OCI-LY1 (cell line): Measurements from ENCODE around the gene RASSF6.

Experiments used
- H2AFZ ChIP-seq: fragments of 200-600 bp; sonication (generic), shearing (Covaris generic); 2 replicates; pipeline ENCODE4 v1.6.0; 2014; ENCODE audit warnings: antibody characterized with exemption, mild to moderate bottlenecking, low read length
- H3F3A ChIP-seq: fragments of 200-600 bp; sonication (generic), shearing (Covaris generic); 2 replicates; pipeline ENCODE4 v1.6.0; 2014; ENCODE audit warnings: mild to moderate bottlenecking, antibody characterized with exemption, low read length, moderate library complexity; ENCODE audit not compliant: insufficient read depth
- H3K27ac ChIP-seq: fragments of 200-600 bp; sonication (generic); 2 replicates; pipeline ENCODE4 v1.5.1; 2014; ENCODE audit warnings: low read length, mixed run types, mild to moderate bottlenecking, low read depth; ENCODE audit not compliant: poor library complexity, severe bottlenecking
- H3K27me3 ChIP-seq: fragments of 200-600 bp; sonication (generic); 2 replicates; pipeline ENCODE4 v1.6.0; 2014; ENCODE audit warnings: antibody characterized with exemption, mild to moderate bottlenecking, low read length, moderate library complexity; ENCODE audit not compliant: insufficient read depth
- H3K36me3 ChIP-seq: fragments of 200-600 bp; sonication (generic); 2 replicates; pipeline ENCODE4 v1.6.1; 2014; ENCODE audit warnings: mild to moderate bottlenecking, antibody characterized with exemption, low read length, moderate library complexity, mixed read lengths; ENCODE audit not compliant: insufficient read depth
- H3K4me1 ChIP-seq: fragments of 200-600 bp; sonication (generic); 2 replicates; pipeline ENCODE4 v1.5.1; 2014; ENCODE audit warnings: mild to moderate bottlenecking, low read length, moderate library complexity; ENCODE audit not compliant: insufficient read depth, severe bottlenecking
- H3K4me2 ChIP-seq: fragments of 200-600 bp; sonication (generic), shearing (Covaris generic); 2 replicates; pipeline ENCODE4 v1.6.1; 2014; ENCODE audit warnings: low read length
- H3K4me3 ChIP-seq: fragments of 200-600 bp; sonication (generic); 2 replicates; pipeline ENCODE4 v1.5.1; 2014; ENCODE audit warnings: low read length, low read depth, mild to moderate bottlenecking, mixed read lengths; ENCODE audit not compliant: poor library complexity, severe bottlenecking
- H3K79me2 ChIP-seq: fragments of 200-600 bp; shearing (Covaris generic); 2 replicates; pipeline ENCODE4 v1.6.1; 2016; ENCODE audit warnings: mixed run types, low read length, mixed read lengths; ENCODE audit not compliant: insufficient read depth
- H3K9ac ChIP-seq: fragments of 200-600 bp; sonication (generic), shearing (Covaris generic); 2 replicates; pipeline ENCODE4 v1.6.1; 2014; ENCODE audit warnings: mild to moderate bottlenecking, low read length, mixed read lengths
- H3K9me2 ChIP-seq: fragments of 200-600 bp; sonication (generic), shearing (Covaris generic); 2 replicates; pipeline ENCODE4 v1.6.1; 2014; ENCODE audit warnings: low read depth, mild to moderate bottlenecking, low read length, mixed read lengths
- H3K9me3 ChIP-seq: fragments of 200-600 bp; shearing (Covaris generic); 2 replicates; pipeline ENCODE4 v1.6.1; 2014; ENCODE audit warnings: low read length, mixed read lengths
- H4K20me1 ChIP-seq: fragments of 200-600 bp; sonication (generic), shearing (Covaris generic); 2 replicates; pipeline ENCODE4 v1.6.0; 2016; ENCODE audit warnings: mild to moderate bottlenecking, low read length; ENCODE audit not compliant: insufficient read depth
- CTCF ChIP-seq: fragments of 200-600 bp; sonication (generic), shearing (Covaris generic); IDR thresholded peaks from 2 replicates; pipeline ENCODE4 v1.5.1; 2017; ENCODE audit warnings: mild to moderate bottlenecking, antibody characterized with exemption, low read length, moderate library complexity, mixed read lengths
- EZH2 ChIP-seq: fragments of 200-600 bp; sonication (generic), shearing (Covaris generic); IDR thresholded peaks from 2 replicates; pipeline ENCODE4 v1.8.0; 2017; ENCODE audit warnings: borderline replicate concordance, mixed run types, mild to moderate bottlenecking, antibody characterized with exemption, low read length, moderate library complexity, mixed read lengths

Gene RASSF6

GRCh38 chr4:73620115-73620792 is at the start of gene RASSF6:
Gene RASSF6, minus strand, starts transcription at chr4:73620436. Its CDS starts 8,641 bp downstream, at chr4:73611795.
- Histone ChIP-seq H3K9me3 (no peaks in the 10 kb centered on the region), H3K9ac (peak within 1 kb of the TSS; percentile 78), H3K27me3 (no peaks in the 10 kb centered on the region), H3F3A (no peaks in the 10 kb centered on the region), H3K4me3 (peak within 1 kb of the TSS; percentile 77), H3K4me1 (peaks cover 66% of the 10 kb centered on the region), H3K36me3 (peaks cover 27% of the 10 kb centered on the region), H3K9me2 (no peaks in the 10 kb centered on the region), H3K27ac (peak within 1 kb of the TSS; percentile 100), H3K79me2 (peaks cover 55% of the 10 kb centered on the region), H3K4me2 (peak within 1 kb of the TSS; percentile 68), H2AFZ (no peak within 1 kb of the TSS), H4K20me1 (no peaks in the 10 kb centered on the region)
- TF ChIP-seq EZH2 (no peak), CTCF (0 out of 2 replicates have a peak, but pooled peaks have one; percentile 7)

- no peaks in the 10 kb centered on the region for H3K27me3 ChIP-seq
- no peak overlapping the region for H3K27ac ChIP-seq
Measured at GRCh38 chr4:73669410-73670183, 49.4 kb upstream of the RASSF6 start.

GRCh38 chr4:73668782-73669201 is 48.6 kb upstream of the RASSF6 start:
- H3K36me3 ChIP-seq, result no peaks in the 10 kb centered on the region
- peaks cover 32% of the 10 kb centered on the region for H3K4me1 ChIP-seq
- no peak overlapping the region for H3K9ac ChIP-seq
- TF ChIP-seq CTCF, result no peak
- no peaks in the 10 kb centered on the region for H3K27me3 ChIP-seq
- no peak overlapping the region for H3K4me3 ChIP-seq
- H3K27ac ChIP-seq, result no peak overlapping the region
- no peaks in the 10 kb centered on the region for H4K20me1 ChIP-seq
- no peaks in the 10 kb centered on the region for H3K9me3 ChIP-seq
- H3K79me2 ChIP-seq, result no peaks in the 10 kb centered on the region
- peak overlapping the region; percentile 36; the same call in 1 of the 2 replicates for H2AFZ ChIP-seq
- no peaks in the 10 kb centered on the region for H3K9me2 ChIP-seq
- no peaks in the 10 kb centered on the region for H3F3A ChIP-seq
- H3K4me2 ChIP-seq, result no peak overlapping the region

More at GRCh38 chr4:73669410-73670183, 49.4 kb upstream of the RASSF6 start:
- H3K4me1 ChIP-seq, result peaks cover 25% of the 10 kb centered on the region
- no peaks in the 10 kb centered on the region for H3K36me3 ChIP-seq
- H3K79me2 ChIP-seq, result no peaks in the 10 kb centered on the region
- 0 out of 2 replicates have a peak overlapping the region, but pooled peaks have one; percentile 36 for H2AFZ ChIP-seq
- H4K20me1 ChIP-seq, result no peaks in the 10 kb centered on the region
- no peak for TF ChIP-seq EZH2
- TF ChIP-seq CTCF, result no peak
- H3K4me2 ChIP-seq, result no peak overlapping the region
- H3K4me3 ChIP-seq, result no peak overlapping the region
- H3F3A ChIP-seq, result no peaks in the 10 kb centered on the region
- no peaks in the 10 kb centered on the region for H3K9me2 ChIP-seq
- no peak overlapping the region for H3K9ac ChIP-seq
- H3K9me3 ChIP-seq, result no peaks in the 10 kb centered on the region
